Body of pancreas (tissue), 4 donors: Measurements from ENCODE around the gene SLC35G6. TPM values are rescaled to one million over a fixed set of nuclear protein-coding genes. Genes with fewer than 3 reads are reported as not detected.

Source experiments
- ATAC-seq: fragments of 150-250 bp; one replicate; pipeline ENCODE4 v1.9.1; 2016
- DNase-seq, 4 donors: peaks; one replicate each; pipeline ENCODE4 v3.0.0-alpha.2; 2019
- H3K27ac ChIP-seq, 4 donors: fragments of 200-600 bp; sonication (generic); 1 replicate in 3 of 4; 2 replicates in 1 of 4; pipeline versions ENCODE4 v1.5.1 to v1.6.1; 2016 to 2019; ENCODE audit warnings: mild to moderate bottlenecking in 1 of 4, mixed read lengths in 1 of 4, moderate library complexity in 1 of 4
- H3K27me3 ChIP-seq, 2 donors: fragments of 200-600 bp; sonication (generic); one replicate each; pipeline ENCODE4 v1.6.0; 2016; ENCODE audit warnings: mild to moderate bottlenecking in 1 of 2
- H3K36me3 ChIP-seq, 2 donors: fragments of 200-600 bp; sonication (generic); replicated peaks in 1 of 2; 2 replicates each; pipeline ENCODE4 v1.5.1; 2016; ENCODE audit warnings: low read depth in 2 of 2; ENCODE audit not compliant: insufficient read depth in 1 of 2
- H3K4me1 ChIP-seq: fragments of 200-600 bp; sonication (generic); one replicate; pipeline ENCODE4 v1.6.0; 2016
- H3K4me3 ChIP-seq, 2 donors: fragments of 200-600 bp; sonication (generic); 1 replicate in 1 of 2; 2 replicates in 1 of 2; pipeline ENCODE4 v1.5.1; 2016 to 2019
- H3K9me3 ChIP-seq, 3 donors: fragments of 200-600 bp; sonication (generic); 1 replicate in 2 of 3; 2 replicates in 1 of 3; pipeline ENCODE4 v1.5.1; 2016
- CTCF ChIP-seq, 7 experiments: fragments of 450-650 bp in 4 of 7; fragments of 200-600 bp in 3 of 7; sonication (generic) in 3 of 7; IDR thresholded peaks; one replicate each; pipeline ENCODE4 v1.5.1; 2016 to 2019; ENCODE audit warnings: antibody characterized with exemption in 7 of 7
- POLR2A ChIP-seq, 3 donors: fragments of 450-650 bp; IDR thresholded peaks; one replicate each; pipeline ENCODE4 v1.6.1; 2016; ENCODE audit warnings: antibody characterized with exemption in 3 of 3, mild to moderate bottlenecking in 2 of 3
- whole genome bisulfite sequencing, 2 donors: methylation state at CpG; one replicate each; pipeline ENCODE4 v1.1.5; 2017; 5-methylcytosine and 5-hydroxymethylcytosine counted together
- intact Hi-C: fragments of 100-400 bp; cut with DNase I; formaldehyde crosslinking; loops from one replicate; pipeline ENCODE4 v1.15.1; 2023
- total RNA-seq, 2 donors: library from RNA; depleted of rRNA; stranded (reverse); fragments of >200 nt; gene quantifications; one replicate each; pipeline ENCODE4 v1.1.0, GENCODE V29; 2016

Gene SLC35G6
- total RNA-seq, 2 donors from 2014 or later, result not detected

GRCh38 chr17:7460850-7461660 lies 20.2 kb upstream of the SLC35G6 start:
- 94 to 96% methylated on average over 7 of the region's 7 CpGs for WGBS, 2 donors
- Histone ChIP-seq H3K36me3 (peaks cover 0 to 7% of the 10 kb centered on the region in 2 donors), H3K27me3 (no peaks in the 10 kb centered on the region), H3K27ac (no peak overlapping the region), H3K4me3 (no peak overlapping the region), H3K4me1 (peaks cover 15% of the 10 kb centered on the region), H3K9me3 (no peaks in the 10 kb centered on the region)
- no peak for DNase-seq
- intact Hi-C loops, result no loop called here
- TF ChIP-seq POLR2A (IDR thresholded peaks at IDR 0.05) (no peak), CTCF (IDR thresholded peaks at IDR 0.05) (no peak)
- no peak for ATAC-seq

GRCh38 chr17:7462474-7463371 lies 18.5 kb upstream of the SLC35G6 start:
- intact Hi-C loops, result no loop called here
- no peaks in the 10 kb centered on the region for H3K27me3 ChIP-seq
- WGBS, 2 donors, result 91 to 97% methylated on average over 24 to 31 of the region's 44 CpGs
- TF ChIP-seq CTCF (IDR thresholded peaks at IDR 0.05) (no peak), POLR2A (IDR thresholded peaks at IDR 0.05) (no peak)
- H3K9me3 ChIP-seq, result no peaks in the 10 kb centered on the region
- ATAC-seq, result no peak
- DNase-seq, result no peak
- peaks cover 0 to 7% of the 10 kb centered on the region in 2 donors for H3K36me3 ChIP-seq
- no peak overlapping the region for H3K4me3 ChIP-seq
- H3K4me1 ChIP-seq, result peaks cover 19% of the 10 kb centered on the region
- no peak overlapping the region for H3K27ac ChIP-seq

- WGBS, 2 donors, result 85 to 90% methylated on average over 8 to 14 of the region's 14 CpGs
- ATAC-seq, result no peak
These were observed 17.8 kb upstream of the SLC35G6 start for GRCh38 chr17:7463372-7463846.

GRCh38 chr17:7464081-7464480 lies 17.2 kb upstream of the SLC35G6 start:
- Histone ChIP-seq H3K27ac (no peak overlapping the region), H3K9me3 (no peaks in the 10 kb centered on the region), H3K4me1 (peaks cover 30% of the 10 kb centered on the region), H3K4me3 (no peak overlapping the region), H3K27me3 (no peaks in the 10 kb centered on the region), H3K36me3 (peaks cover 0 to 7% of the 10 kb centered on the region in 2 donors)
- DNase-seq (no peak), ATAC-seq (no peak)
- 94 to 96% methylated on average over 7 to 9 of the region's 9 CpGs for WGBS, 2 donors
- TF ChIP-seq POLR2A (IDR thresholded peaks at IDR 0.05) (no peak), CTCF (IDR thresholded peaks at IDR 0.05) (no peak)
- intact Hi-C loops, result no loop called here

More at GRCh38 chr17:7463372-7463846, 17.8 kb upstream of the SLC35G6 start:
- peaks cover 24% of the 10 kb centered on the region for H3K4me1 ChIP-seq
- intact Hi-C loops, result no loop called here
- no peaks in the 10 kb centered on the region for H3K27me3 ChIP-seq
- H3K36me3 ChIP-seq, result peaks cover 0 to 7% of the 10 kb centered on the region in 2 donors
- no peak overlapping the region for H3K27ac ChIP-seq
- DNase-seq, result no peak
- H3K9me3 ChIP-seq, result no peaks in the 10 kb centered on the region
- H3K4me3 ChIP-seq, result no peak overlapping the region
- TF ChIP-seq CTCF (IDR thresholded peaks at IDR 0.05) (no peak), POLR2A (IDR thresholded peaks at IDR 0.05) (no peak)
